ENCODE results near the gene ECSCR.

ECSCR gene

DNA sequence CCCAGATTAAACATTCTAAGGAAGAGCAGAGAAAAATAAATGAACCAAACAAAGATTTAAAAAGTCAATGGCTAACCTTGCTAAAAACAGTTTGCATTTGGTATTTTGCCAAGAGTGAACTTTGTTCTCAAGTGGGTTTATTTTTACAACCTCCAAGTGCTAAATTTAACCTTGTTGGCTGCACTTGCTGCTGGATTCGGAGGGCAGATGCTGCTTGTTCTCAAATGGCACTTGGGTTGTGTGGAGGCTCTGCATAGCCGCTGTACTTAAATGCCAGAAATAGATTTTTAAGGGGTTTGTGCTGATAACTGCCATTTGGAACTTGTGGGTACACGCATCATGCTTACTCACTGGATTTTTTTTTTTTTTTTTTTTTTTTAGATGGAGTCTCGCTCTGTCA, 45.3 kb downstream of the ECSCR start:
- no peaks in the 10 kb centered on the region for H3K27me3 ChIP-seq (ENCODE audit: insufficient read depth, low read depth, severe bottlenecking)
- peaks cover 19% of the 10 kb centered on the region for H3K36me3 ChIP-seq
- H3K4me3 ChIP-seq (ENCODE audit: low read depth, low read length): no peak overlapping the region
- no peak overlapping the region for H3K27ac ChIP-seq
- H3K9me3 ChIP-seq (ENCODE audit: severe bottlenecking): no peaks in the 10 kb centered on the region
- DNase-seq: no peak
- no peak for TF ChIP-seq CTCF (IDR thresholded peaks at IDR 0.05; ENCODE audit: low read depth, low read length)

DNA sequence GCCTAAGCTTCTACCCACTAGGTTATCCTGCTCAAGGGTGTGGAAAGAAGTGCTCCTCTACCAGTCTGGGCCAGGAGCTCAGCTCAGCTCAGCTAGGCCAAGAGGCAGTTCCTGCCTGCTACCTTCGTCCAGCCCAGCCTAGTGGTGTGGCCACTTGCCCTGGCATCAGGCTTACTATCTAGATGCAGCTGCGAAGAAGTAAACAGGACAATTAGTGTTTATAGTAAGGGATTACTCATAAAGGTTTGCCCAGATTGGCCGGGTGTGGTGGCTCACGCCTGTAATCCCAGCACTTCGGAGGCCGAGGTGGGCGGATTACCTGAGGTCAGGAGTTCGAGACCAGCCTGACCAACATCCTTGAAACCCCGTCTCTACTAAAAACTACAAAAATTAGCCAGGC, 45.9 kb downstream of the ECSCR start:
- TF ChIP-seq CTCF (IDR thresholded peaks at IDR 0.05; ENCODE audit: low read depth, low read length): no peak
- H3K4me3 ChIP-seq (ENCODE audit: low read depth, low read length): no peak overlapping the region

GRCh38 chr5:139415869-139416268, 46.7 kb downstream of the ECSCR start:
- no peak for TF ChIP-seq CTCF (IDR thresholded peaks at IDR 0.05; ENCODE audit: low read depth, low read length)
- H3K9me3 ChIP-seq (ENCODE audit: severe bottlenecking): no peaks in the 10 kb centered on the region
- H3K36me3 ChIP-seq: peaks cover 19% of the 10 kb centered on the region
- H3K4me3 ChIP-seq (ENCODE audit: low read depth, low read length): no peak overlapping the region
- no peak overlapping the region for H3K27ac ChIP-seq
- H3K27me3 ChIP-seq (ENCODE audit: insufficient read depth, low read depth, severe bottlenecking): no peaks in the 10 kb centered on the region
- no peak for DNase-seq

More for the DNA sequence above, 45.9 kb downstream of the ECSCR start:
- peaks cover 19% of the 10 kb centered on the region for H3K36me3 ChIP-seq
- no peaks in the 10 kb centered on the region for H3K9me3 ChIP-seq (ENCODE audit: severe bottlenecking)
- H3K27me3 ChIP-seq (ENCODE audit: insufficient read depth, low read depth, severe bottlenecking): no peaks in the 10 kb centered on the region
- DNase-seq: no peak
- no peak overlapping the region for H3K27ac ChIP-seq

DNA sequence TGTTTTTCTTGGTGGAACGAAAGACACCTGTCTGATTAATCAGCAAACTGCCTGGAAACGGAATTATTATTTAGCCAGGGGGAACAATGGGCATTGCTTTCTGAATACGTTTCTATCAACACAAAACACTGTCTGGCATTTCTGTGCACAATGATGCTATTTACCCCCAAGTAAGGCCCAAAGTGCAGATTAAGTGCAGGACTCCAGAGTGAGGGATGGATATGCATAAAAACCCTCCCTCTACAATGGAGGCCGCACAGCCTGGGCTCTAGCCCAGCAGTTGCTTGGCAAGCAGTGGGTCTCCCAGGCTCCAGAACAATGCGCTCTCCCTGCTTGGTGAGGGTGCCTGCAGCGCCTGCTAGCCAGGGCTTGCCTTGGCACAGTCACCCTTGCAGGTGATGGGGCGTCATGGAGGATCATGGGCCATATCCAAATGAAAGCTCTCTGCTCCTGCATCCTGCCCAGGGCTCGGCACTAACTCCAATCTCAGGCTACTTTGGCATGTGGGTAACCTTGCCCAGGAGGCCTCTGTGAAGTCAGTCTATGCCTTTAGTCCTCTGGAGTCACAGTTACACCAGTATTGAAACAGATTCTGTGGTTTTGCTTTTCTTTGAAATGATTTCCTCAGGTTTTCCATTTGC, 47.2 kb downstream of the ECSCR start:
- no peak for DNase-seq
- Histone ChIP-seq H3K36me3 (peaks cover 19% of the 10 kb centered on the region), H3K27ac (no peak overlapping the region), H3K9me3 (ENCODE audit: severe bottlenecking) (no peaks in the 10 kb centered on the region), H3K27me3 (ENCODE audit: insufficient read depth, low read depth, severe bottlenecking) (no peaks in the 10 kb centered on the region), H3K4me3 (ENCODE audit: low read depth, low read length) (no peak overlapping the region)
- no peak for TF ChIP-seq CTCF (IDR thresholded peaks at IDR 0.05; ENCODE audit: low read depth, low read length)

- H3K4me3 ChIP-seq (ENCODE audit: low read depth, low read length): no peak overlapping the region
- H3K36me3 ChIP-seq: peaks cover 15% of the 10 kb centered on the region
- no peaks in the 10 kb centered on the region for H3K9me3 ChIP-seq (ENCODE audit: severe bottlenecking)
- DNase-seq: no peak
- H3K27me3 ChIP-seq (ENCODE audit: insufficient read depth, low read depth, severe bottlenecking): no peaks in the 10 kb centered on the region
- TF ChIP-seq CTCF (IDR thresholded peaks at IDR 0.05; ENCODE audit: low read depth, low read length): no peak
- H3K27ac ChIP-seq: no peak overlapping the region
Measured at GRCh38 chr5:139414581-139415130, 47.9 kb downstream of the ECSCR start.

GRCh38 chr5:139413963-139414362, 48.6 kb downstream of the ECSCR start:
- H3K36me3 ChIP-seq: peaks cover 12% of the 10 kb centered on the region
- H3K4me3 ChIP-seq (ENCODE audit: low read depth, low read length): no peak overlapping the region
- H3K9me3 ChIP-seq (ENCODE audit: severe bottlenecking): no peaks in the 10 kb centered on the region
- no peaks in the 10 kb centered on the region for H3K27me3 ChIP-seq (ENCODE audit: insufficient read depth, low read depth, severe bottlenecking)
- H3K27ac ChIP-seq: no peak overlapping the region
- TF ChIP-seq CTCF (IDR thresholded peaks at IDR 0.05; ENCODE audit: low read depth, low read length): no peak
- no peak for DNase-seq

Data from WERI-Rb-1 (cell line).